ENCODE measurements around the gene SLC2A4RG.

SLC2A4RG gene

DNA sequence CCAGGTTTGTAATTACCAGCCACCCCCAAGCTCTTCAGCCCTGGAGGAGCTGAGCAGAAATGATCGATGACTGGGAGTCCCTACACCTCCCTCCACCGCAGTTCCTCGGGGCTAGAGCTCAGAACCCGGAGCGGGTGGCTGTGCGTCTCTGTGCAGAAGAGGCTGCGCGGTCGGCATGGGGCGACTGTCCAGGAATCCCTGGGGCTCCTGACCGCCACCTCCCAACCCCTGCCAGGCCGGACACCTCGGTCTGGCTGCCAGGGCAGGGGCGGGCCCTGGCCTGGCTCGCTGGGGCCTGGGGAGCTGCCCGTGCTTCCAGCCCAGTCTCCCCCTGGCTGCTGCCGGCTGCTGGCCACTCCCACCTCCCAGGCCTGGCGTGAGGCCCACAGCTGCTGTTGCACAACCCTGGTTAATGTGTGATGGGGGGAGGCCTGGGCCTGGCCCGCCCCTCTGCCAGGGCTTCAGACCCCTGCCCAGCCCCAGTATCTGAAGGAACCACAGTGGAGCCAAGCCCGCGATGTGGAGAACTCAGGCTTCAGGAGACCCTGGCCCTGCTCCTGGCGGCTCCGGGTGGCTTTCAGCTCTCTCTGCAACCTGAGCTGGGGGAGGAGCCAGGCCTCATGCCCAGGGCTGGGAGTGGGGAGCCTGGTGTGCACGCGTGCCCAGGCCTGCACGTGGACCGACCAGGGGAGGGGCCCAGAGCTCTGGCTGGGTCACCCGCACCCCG is 1.2 kb downstream of the SLC2A4RG start:
- DNase-seq (ENCODE audit: low read depth in 2 of 2): no peak

DNA sequence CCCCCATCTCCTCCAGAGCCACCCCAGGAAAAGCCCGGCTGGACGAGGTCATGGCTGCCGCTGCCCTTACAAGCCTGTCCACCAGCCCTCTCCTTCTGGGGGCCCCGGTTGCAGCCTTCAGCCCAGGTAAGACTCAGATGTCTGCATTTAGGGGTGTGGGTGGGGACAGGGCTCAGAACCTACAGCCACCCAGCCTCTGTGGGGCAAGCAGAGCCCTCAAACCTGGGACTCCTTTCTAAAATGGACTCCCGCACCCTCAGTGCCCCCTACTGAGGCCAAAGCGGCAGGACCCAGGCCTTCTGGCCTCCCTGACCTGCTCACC is 1.7 kb downstream of the SLC2A4RG start:
- no peak for DNase-seq (ENCODE audit: low read depth in 2 of 2)

DNA sequence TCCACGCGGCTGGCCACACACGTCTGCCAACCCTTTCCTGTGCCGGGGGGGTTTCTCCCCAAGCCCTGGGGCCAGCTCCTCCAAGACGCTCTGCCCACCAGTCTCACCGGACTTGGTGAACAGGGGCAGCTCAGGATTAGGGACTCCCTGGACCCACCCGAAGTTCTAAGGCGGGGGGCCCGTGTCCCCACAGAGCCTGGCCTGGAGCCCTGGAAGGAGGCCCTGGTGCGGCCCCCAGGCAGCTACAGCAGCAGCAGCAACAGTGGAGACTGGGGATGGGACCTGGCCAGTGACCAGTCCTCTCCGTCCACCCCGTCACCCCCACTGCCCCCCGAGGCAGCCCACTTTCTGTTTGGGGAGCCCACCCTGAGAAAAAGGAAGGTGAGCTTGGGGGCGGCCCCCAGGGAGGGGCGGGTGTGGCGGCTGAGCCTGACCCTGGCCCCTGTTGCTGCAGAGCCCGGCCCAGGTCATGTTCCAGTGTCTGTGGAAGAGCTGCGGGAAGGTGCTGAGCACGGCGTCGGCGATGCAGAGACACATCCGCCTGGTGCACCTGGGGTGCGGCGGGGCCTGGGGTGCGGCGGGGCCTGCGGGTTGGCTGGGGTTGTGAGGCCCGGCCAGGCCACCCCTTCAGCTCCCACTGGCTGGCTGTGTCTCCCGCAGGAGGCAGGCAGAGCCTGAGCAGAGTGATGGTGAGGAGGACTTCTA is 2.3 kb downstream of the SLC2A4RG start:
- no peak for DNase-seq (ENCODE audit: low read depth in 2 of 2)

- DNase-seq (ENCODE audit: low read depth in 2 of 2): no peak
Measured at GRCh38 chr20:63742381-63743024, 2.9 kb downstream of the SLC2A4RG start.

DNA sequence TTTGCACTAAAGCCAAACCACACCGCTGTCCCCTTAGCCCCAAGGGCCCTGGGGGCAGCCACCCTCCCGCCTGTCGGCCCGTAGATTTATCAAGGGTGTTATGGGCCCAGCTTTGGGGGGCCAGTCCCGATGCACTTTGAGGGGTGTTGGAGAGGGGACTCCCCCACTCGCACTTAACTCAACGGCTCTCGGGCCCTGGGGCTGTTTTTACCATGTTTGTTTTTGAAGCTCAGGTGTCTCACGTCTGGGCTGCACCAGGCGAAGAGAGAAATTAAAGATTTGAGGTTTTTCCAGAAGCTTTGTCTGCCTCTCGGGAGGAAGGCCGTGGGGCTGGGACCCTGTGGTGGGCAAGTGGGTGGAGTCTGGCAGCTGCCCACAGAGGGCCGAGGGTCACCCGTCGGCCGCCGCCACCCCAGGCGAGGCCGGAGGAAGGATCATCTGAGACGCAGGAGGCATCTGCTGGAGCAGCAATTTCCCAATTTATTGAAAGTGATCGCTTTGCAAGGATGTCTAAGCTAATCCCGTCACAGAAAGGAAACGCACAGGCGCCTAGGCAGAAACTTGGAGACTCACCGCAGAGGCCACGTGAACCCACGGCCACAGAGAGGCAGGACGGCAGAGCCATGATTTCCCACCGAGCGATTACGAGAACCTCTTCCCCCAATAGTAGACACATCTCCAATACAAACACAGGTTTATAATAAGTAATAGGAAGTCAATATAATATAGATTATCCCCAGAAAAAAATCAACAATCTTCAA is 3.8 kb downstream of the SLC2A4RG start:
- DNase-seq (ENCODE audit: low read depth in 2 of 2): no peak

GRCh38 chr20:63744158-63744557 is 4.6 kb downstream of the SLC2A4RG start:
- no peak for DNase-seq (ENCODE audit: low read depth in 2 of 2)

DNA sequence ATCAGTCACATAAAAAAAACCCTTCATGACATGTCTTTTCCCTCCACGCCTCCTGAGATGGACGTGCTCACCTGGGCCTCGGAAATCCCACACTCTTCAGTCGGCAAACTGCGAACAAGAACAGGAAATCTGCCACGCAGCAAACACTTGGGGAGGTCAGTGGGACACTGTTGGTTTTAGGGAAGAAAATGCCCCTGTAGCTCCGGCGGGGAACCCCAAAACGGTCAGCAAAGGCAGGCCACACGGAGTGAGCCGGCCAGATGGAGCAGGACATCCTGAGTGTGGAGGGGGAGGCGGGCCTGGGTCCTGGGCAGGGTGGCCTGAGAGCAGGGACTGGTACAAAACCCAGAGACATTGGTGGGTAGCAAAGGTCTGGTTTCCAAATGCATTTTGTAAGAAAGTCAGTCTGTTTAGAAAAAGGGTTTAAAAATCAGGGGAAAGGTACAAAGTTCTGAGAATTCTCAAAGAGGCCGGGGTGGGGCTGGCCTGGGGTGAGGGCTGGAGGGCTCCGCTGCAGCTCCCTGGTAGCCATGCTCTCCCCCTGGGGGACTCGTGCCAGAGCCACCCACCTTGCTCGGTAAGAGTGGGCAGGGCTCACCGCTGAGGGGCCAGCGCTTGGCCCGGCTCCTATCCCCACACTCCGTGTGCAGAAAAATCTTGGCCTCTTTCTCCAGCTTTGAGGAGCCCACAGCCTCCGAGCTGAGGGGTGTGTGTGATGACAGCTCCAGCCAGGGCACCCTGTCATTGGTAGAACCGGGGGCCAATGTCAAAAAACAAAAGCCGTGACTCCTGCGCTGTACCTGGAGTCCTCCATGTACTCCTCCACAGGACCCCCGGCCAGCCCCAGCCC is 5.2 kb downstream of the SLC2A4RG start:
- DNase-seq (ENCODE audit: low read depth in 2 of 2): no peak

DNA sequence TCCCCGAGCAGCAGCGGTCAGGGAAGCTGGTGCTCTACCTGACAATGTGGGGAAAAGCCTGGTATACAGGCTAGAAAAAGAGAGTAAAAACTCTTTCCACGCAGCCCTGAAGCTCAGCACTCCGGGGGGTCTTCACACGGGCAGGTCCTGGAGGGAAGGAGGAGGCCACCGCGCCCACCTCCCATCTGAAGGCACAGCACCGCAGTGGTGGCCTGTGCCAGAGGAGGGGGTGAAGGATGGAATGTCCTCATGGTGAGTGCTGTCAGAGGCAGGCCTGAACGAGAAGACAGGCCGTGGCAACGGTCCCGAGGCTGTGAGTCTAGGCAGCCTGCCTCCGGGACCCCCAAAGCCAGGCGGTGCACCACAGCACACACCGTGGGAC is 5.8 kb downstream of the SLC2A4RG start:
- DNase-seq (ENCODE audit: low read depth in 2 of 2): no peak

GRCh38 chr20:63745961-63746731 is 6.6 kb downstream of the SLC2A4RG start:
- no peak for DNase-seq (ENCODE audit: low read depth in 2 of 2)

- DNase-seq (ENCODE audit: low read depth in 2 of 2): no peak
Measured at GRCh38 chr20:63746751-63747315, 7.3 kb downstream of the SLC2A4RG start.

- no peak for DNase-seq (ENCODE audit: low read depth in 2 of 2)
Measured at GRCh38 chr20:63747622-63748069, 8.1 kb downstream of the SLC2A4RG start.

- DNase-seq (ENCODE audit: low read depth in 2 of 2): no peak
Measured at GRCh38 chr20:63748070-63748933, 8.7 kb downstream of the SLC2A4RG start.

DNA sequence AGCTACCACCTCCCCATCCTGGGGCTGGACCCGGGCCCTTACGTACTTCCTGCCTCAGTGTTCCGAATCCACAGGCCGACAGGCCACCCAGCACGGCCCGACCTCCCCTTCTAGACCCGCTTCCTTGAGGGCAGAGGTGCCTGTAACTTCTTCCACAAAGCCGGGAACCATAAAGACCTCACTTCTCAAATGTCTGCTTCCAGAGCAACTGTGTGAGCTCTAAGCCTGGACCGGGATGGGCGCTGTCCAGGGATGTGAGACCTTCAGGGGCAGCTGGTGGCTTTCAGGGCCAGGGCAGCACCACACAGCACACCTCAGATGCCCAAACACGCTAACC is 9.3 kb downstream of the SLC2A4RG start:
- DNase-seq (ENCODE audit: low read depth in 2 of 2): no peak

DNA sequence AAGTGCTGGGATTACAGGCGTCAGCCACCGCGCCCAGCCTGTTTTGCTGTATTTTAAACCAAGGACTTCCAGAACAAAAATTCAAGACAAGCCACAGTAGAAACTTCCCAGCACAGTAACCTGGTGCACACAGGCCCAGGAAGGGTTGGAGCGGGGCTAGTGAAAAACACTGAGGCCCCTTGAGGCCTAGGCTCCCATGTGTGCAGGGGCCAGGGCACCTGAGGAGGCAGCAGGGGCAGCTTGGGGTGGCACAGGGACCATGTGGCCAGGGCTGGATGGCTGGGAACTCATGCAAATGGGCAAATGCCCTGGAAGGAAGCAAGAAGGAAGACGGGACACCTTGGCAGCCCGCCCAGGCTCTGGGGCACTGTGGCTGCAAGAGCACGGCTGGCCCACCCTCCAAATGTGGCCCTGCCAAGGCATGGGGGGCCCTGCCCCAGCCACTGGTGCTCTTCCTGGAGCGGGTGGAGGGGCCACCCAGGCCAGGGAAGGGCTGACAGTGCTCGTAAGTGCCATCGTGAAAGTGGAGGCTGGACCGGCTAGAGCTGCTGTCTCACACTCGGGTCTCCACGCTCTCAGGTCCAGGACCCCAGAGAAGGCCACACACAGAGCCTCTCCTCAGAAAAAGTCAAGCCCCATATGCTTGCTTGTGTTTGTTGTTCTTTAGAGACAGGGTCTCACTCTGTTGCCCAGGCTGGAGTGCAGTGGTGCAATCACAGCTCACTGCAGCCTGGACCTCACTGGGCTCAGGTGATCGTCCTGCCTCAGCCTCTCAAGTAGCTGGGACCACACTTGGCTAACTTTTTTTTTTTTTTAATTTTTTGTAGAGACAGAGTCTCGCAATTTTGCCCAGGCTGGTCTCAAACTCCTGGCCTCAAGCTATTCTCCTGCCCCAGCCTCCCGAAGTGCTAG is 10.3 kb downstream of the SLC2A4RG start:
- DNase-seq (ENCODE audit: low read depth in 2 of 2): no peak

GRCh38 chr20:63750807-63751470 is 11.4 kb downstream of the SLC2A4RG start:
- no peak for DNase-seq (ENCODE audit: low read depth in 2 of 2)

GRCh38 chr20:63751471-63752271 is 12.1 kb downstream of the SLC2A4RG start:
- no peak for DNase-seq (ENCODE audit: low read depth in 2 of 2)
